Limb (tissue), 2 donors: ENCODE results near the gene AP1G2.
"Not testable (repeated sequence)": the region's sequence is repeated elsewhere in the genome, so short reads cannot be mapped to it uniquely, and the experiment has no call there.

ENCODE experiments used
- DNase-seq, 2 donors: peaks; one replicate each; pipeline ENCODE4 v3.0.0-alpha.2; 2016; ENCODE audit errors: extremely low spot score in 2 of 2

AP1G2 gene

GRCh38 chr14:23567186-23568020 is at the start of gene AP1G2:
TSS of gene AP1G2 (minus strand) at chr14:23567791. CDS start at chr14:23567314, 477 bp downstream.
- peak; percentile 68 to 90 for DNase-seq

- DNase-seq = no peak
Observed at GRCh38 chr14:23615856-23616255, 48.3 kb upstream of the AP1G2 start.

- no peak for DNase-seq
Observed at GRCh38 chr14:23614395-23614828, 46.8 kb upstream of the AP1G2 start.

- DNase-seq = no peak
Observed at GRCh38 chr14:23613242-23614070, 45.9 kb upstream of the AP1G2 start.

GRCh38 chr14:23612802-23613201 is 45.2 kb upstream of the AP1G2 start:
- no peak for DNase-seq

GRCh38 chr14:23612354-23612732 is 44.8 kb upstream of the AP1G2 start:
- DNase-seq = no peak

GRCh38 chr14:23610815-23611289 is 43.3 kb upstream of the AP1G2 start:
- no peak for DNase-seq

GRCh38 chr14:23610090-23610814 is 42.7 kb upstream of the AP1G2 start:
- DNase-seq = no peak

GRCh38 chr14:23609411-23610089 is 42.0 kb upstream of the AP1G2 start:
- not testable (repeated sequence) for DNase-seq

GRCh38 chr14:23609001-23609400 is 41.4 kb upstream of the AP1G2 start:
- DNase-seq = no peak

GRCh38 chr14:23608454-23608853 is 40.9 kb upstream of the AP1G2 start:
- DNase-seq = no peak

GRCh38 chr14:23605931-23606585 is 38.5 kb upstream of the AP1G2 start:
- no peak for DNase-seq

- no peak for DNase-seq
Observed at GRCh38 chr14:23604675-23605170, 37.1 kb upstream of the AP1G2 start.

- DNase-seq = no peak
Observed at GRCh38 chr14:23604148-23604547, 36.6 kb upstream of the AP1G2 start.

GRCh38 chr14:23603103-23603502 is 35.5 kb upstream of the AP1G2 start:
- no peak for DNase-seq

GRCh38 chr14:23602181-23603095 is 34.8 kb upstream of the AP1G2 start:
- DNase-seq = no peak

GRCh38 chr14:23601845-23602180 is 34.2 kb upstream of the AP1G2 start:
- DNase-seq = no peak

- no peak for DNase-seq
Observed at GRCh38 chr14:23601424-23601823, 33.8 kb upstream of the AP1G2 start.

GRCh38 chr14:23600806-23601205 is 33.2 kb upstream of the AP1G2 start:
- no peak for DNase-seq
